Measurements from ENCODE around the gene CXCL16.
"Not testable (repeated sequence)": the region's sequence is repeated elsewhere in the genome, so short reads cannot be mapped to it uniquely, and the experiment has no call there.

Gene CXCL16

GRCh38 chr17:4716081-4716480 lies 23.6 kb downstream of the CXCL16 start:
- H3K9ac ChIP-seq = no peak overlapping the region
- no peak overlapping the region for H3K4me3 ChIP-seq (IDR thresholded peaks at IDR 0.05; ENCODE audit: insufficient read depth, low read depth, low read length)
- no peaks in the 10 kb centered on the region for H4K20me1 ChIP-seq (ENCODE audit: insufficient read depth)
- H3K79me2 ChIP-seq (ENCODE audit: insufficient read depth, low read depth) = no peaks in the 10 kb centered on the region
- no peaks in the 10 kb centered on the region for H3K4me1 ChIP-seq (ENCODE audit: low read depth, poor library complexity, severe bottlenecking)
- no peak overlapping the region for H3K4me2 ChIP-seq
- no peaks in the 10 kb centered on the region for H3K27me3 ChIP-seq (ENCODE audit: insufficient read depth, low read depth)
- no peak overlapping the region for H3K27ac ChIP-seq
- TF ChIP-seq, protein P1, sequence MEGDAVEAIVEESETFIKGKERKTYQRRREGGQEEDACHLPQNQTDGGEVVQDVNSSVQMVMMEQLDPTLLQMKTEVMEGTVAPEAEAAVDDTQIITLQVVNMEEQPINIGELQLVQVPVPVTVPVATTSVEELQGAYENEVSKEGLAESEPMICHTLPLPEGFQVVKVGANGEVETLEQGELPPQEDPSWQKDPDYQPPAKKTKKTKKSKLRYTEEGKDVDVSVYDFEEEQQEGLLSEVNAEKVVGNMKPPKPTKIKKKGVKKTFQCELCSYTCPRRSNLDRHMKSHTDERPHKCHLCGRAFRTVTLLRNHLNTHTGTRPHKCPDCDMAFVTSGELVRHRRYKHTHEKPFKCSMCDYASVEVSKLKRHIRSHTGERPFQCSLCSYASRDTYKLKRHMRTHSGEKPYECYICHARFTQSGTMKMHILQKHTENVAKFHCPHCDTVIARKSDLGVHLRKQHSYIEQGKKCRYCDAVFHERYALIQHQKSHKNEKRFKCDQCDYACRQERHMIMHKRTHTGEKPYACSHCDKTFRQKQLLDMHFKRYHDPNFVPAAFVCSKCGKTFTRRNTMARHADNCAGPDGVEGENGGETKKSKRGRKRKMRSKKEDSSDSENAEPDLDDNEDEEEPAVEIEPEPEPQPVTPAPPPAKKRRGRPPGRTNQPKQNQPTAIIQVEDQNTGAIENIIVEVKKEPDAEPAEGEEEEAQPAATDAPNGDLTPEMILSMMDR (conservative IDR thresholded peaks at IDR 0.05; ENCODE audit: low read depth, low read length) = no peak
- H3K36me3 ChIP-seq (ENCODE audit: insufficient read depth) = no peaks in the 10 kb centered on the region
- H2AFZ ChIP-seq (ENCODE audit: low read depth) = no peak overlapping the region

DNA sequence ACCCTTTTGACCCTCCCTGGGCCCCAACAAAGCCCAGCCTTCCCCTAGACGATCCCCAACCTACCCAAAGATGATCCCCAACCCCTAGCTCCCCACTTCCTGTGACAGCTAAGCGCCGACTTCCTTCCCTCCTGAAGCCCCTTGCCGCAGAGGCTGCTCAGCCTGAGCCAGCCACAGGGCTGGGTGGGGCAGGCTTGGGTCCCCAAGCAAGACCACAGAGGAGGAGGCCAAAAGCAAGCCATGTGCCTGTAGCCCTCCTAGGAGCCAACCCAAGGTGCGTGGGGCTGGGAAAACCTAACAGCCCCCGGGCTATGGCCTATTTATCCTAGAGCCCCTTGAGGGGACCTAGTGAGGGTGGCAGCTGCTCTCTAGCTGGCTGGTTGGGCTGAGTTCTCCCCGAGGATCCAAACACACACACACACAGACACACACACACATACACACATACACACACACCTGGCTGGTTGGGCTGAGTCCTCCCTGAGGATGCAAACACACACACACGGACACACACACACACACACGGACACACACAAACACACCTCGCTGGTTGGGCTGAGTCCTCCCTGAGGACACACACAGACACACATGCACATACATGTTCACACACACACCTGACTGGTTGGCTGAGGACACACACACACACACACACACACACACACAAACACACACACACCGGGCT lies 24.5 kb downstream of the CXCL16 start:
- Histone ChIP-seq H4K20me1 (ENCODE audit: insufficient read depth) (no peaks in the 10 kb centered on the region), H2AFZ (ENCODE audit: low read depth) (no peak overlapping the region), H3K4me3 (IDR thresholded peaks at IDR 0.05; ENCODE audit: insufficient read depth, low read depth, low read length) (no peak overlapping the region), H3K9ac (no peak overlapping the region), H3K27ac (no peak overlapping the region), H3K79me2 (ENCODE audit: insufficient read depth, low read depth) (no peaks in the 10 kb centered on the region), H3K4me2 (no peak overlapping the region), H3K36me3 (ENCODE audit: insufficient read depth) (no peaks in the 10 kb centered on the region), H3K27me3 (ENCODE audit: insufficient read depth, low read depth) (no peaks in the 10 kb centered on the region), H3K4me1 (ENCODE audit: low read depth, poor library complexity, severe bottlenecking) (no peaks in the 10 kb centered on the region)
- TF ChIP-seq, protein P1 (conservative IDR thresholded peaks at IDR 0.05; ENCODE audit: low read depth, low read length) = no peak

GRCh38 chr17:4714340-4715062 lies 25.2 kb downstream of the CXCL16 start:
- H2AFZ ChIP-seq (ENCODE audit: low read depth); H3K4me3 ChIP-seq (IDR thresholded peaks at IDR 0.05; ENCODE audit: insufficient read depth, low read depth, low read length); H4K20me1 ChIP-seq (ENCODE audit: insufficient read depth); H3K9ac ChIP-seq; H3K27ac ChIP-seq; H3K27me3 ChIP-seq (ENCODE audit: insufficient read depth, low read depth); H3K36me3 ChIP-seq (ENCODE audit: insufficient read depth); H3K4me2 ChIP-seq; H3K4me1 ChIP-seq (ENCODE audit: low read depth, poor library complexity, severe bottlenecking); H3K79me2 ChIP-seq (ENCODE audit: insufficient read depth, low read depth): not testable (repeated sequence)

- H3K4me3 ChIP-seq (IDR thresholded peaks at IDR 0.05; ENCODE audit: insufficient read depth, low read depth, low read length) = no peak overlapping the region
- no peaks in the 10 kb centered on the region for H3K36me3 ChIP-seq (ENCODE audit: insufficient read depth)
- no peaks in the 10 kb centered on the region for H3K79me2 ChIP-seq (ENCODE audit: insufficient read depth, low read depth)
- TF ChIP-seq, protein P1 (conservative IDR thresholded peaks at IDR 0.05; ENCODE audit: low read depth, low read length) = no peak
- H3K4me2 ChIP-seq = no peak overlapping the region
- no peaks in the 10 kb centered on the region for H3K27me3 ChIP-seq (ENCODE audit: insufficient read depth, low read depth)
- no peak overlapping the region for H3K9ac ChIP-seq
- H3K4me1 ChIP-seq (ENCODE audit: low read depth, poor library complexity, severe bottlenecking) = no peaks in the 10 kb centered on the region
- no peak overlapping the region for H3K27ac ChIP-seq
- no peak overlapping the region for H2AFZ ChIP-seq (ENCODE audit: low read depth)
- H4K20me1 ChIP-seq (ENCODE audit: insufficient read depth) = no peaks in the 10 kb centered on the region
Measured at GRCh38 chr17:4712526-4712925, 27.2 kb downstream of the CXCL16 start.

- H3K79me2 ChIP-seq (ENCODE audit: insufficient read depth, low read depth) = no peaks in the 10 kb centered on the region
- no peak overlapping the region for H3K9ac ChIP-seq
- H3K4me3 ChIP-seq (IDR thresholded peaks at IDR 0.05; ENCODE audit: insufficient read depth, low read depth, low read length) = no peak overlapping the region
- H3K4me1 ChIP-seq (ENCODE audit: low read depth, poor library complexity, severe bottlenecking) = no peaks in the 10 kb centered on the region
- no peak overlapping the region for H3K27ac ChIP-seq
- no peaks in the 10 kb centered on the region for H3K36me3 ChIP-seq (ENCODE audit: insufficient read depth)
- no peaks in the 10 kb centered on the region for H4K20me1 ChIP-seq (ENCODE audit: insufficient read depth)
- H2AFZ ChIP-seq (ENCODE audit: low read depth) = no peak overlapping the region
- TF ChIP-seq, protein P1 (conservative IDR thresholded peaks at IDR 0.05; ENCODE audit: low read depth, low read length) = no peak
- H3K4me2 ChIP-seq = no peak overlapping the region
- H3K27me3 ChIP-seq (ENCODE audit: insufficient read depth, low read depth) = no peaks in the 10 kb centered on the region
Measured at GRCh38 chr17:4711661-4712181, 28.0 kb downstream of the CXCL16 start.

Data from KMS-11 (cell line).